Muscle layer of duodenum (tissue), 2 donors: ENCODE measurements around the gene NLGN1.

Source experiments
- H3K27ac ChIP-seq: one replicate; pipeline ENCODE4 v1.7.0; 2013; ENCODE audit warnings: mild to moderate bottlenecking, low read length
- H3K27me3 ChIP-seq: one replicate; pipeline ENCODE4 v1.7.0; 2013; ENCODE audit warnings: low read depth, mild to moderate bottlenecking, control low read depth, low read length
- H3K36me3 ChIP-seq, 2 donors: one replicate each; pipeline ENCODE4 v1.7.0; 2013; ENCODE audit warnings: low read length in 2 of 2, control low read depth in 1 of 2, mild to moderate bottlenecking in 1 of 2; ENCODE audit not compliant: insufficient read depth in 2 of 2, control insufficient read depth in 1 of 2
- H3K4me1 ChIP-seq, 2 donors: one replicate each; pipeline ENCODE4 v1.7.0; 2013; ENCODE audit warnings: low read length in 2 of 2, mild to moderate bottlenecking in 2 of 2, control low read depth in 1 of 2, moderate library complexity in 1 of 2; ENCODE audit not compliant: insufficient read depth in 2 of 2, control insufficient read depth in 1 of 2
- H3K4me3 ChIP-seq, 2 donors: one replicate each; pipeline ENCODE4 v1.7.0; 2013; ENCODE audit warnings: low read length in 2 of 2, low read depth in 1 of 2, mild to moderate bottlenecking in 1 of 2
- H3K9me3 ChIP-seq, 2 donors: one replicate each; pipeline ENCODE4 v1.7.0; 2013; ENCODE audit warnings: low read length in 2 of 2, control low read depth in 1 of 2, mild to moderate bottlenecking in 1 of 2; ENCODE audit not compliant: control insufficient read depth in 1 of 2
- donor health status: healthy.

The NLGN1 gene

GRCh38 chr3:174051191-174051590 is 653.6 kb downstream of the NLGN1 start:
- Histone ChIP-seq H3K4me1 (no peaks in the 10 kb centered on the region), H3K27me3 (no peaks in the 10 kb centered on the region), H3K36me3 (no peaks in the 10 kb centered on the region), H3K27ac (no peak overlapping the region), H3K9me3 (no peaks in the 10 kb centered on the region), H3K4me3 (no peak overlapping the region)

DNA sequence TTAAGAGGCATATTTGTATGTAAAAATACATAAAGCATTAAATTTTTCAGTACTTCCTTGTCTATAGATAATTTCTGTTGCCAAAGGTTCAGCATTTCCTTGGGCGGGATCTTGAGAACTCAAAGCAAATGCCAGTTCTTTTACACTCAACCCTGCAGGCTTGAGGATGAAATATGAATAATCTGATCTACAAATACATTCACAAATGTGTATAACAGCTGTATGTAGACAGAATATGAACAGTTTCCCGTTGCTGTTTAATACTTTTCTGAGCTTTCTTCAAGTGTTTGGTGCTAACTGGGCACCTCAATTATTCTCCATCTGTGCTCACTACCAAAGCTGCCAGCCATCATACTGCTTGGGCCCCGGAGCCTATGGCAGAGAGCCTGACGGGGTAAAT is 661.3 kb downstream of the NLGN1 start:
- H3K4me3 ChIP-seq: no peak overlapping the region
- no peaks in the 10 kb centered on the region for H3K27me3 ChIP-seq
- no peak overlapping the region for H3K27ac ChIP-seq
- no peaks in the 10 kb centered on the region for H3K36me3 ChIP-seq
- no peaks in the 10 kb centered on the region for H3K4me1 ChIP-seq
- no peaks in the 10 kb centered on the region for H3K9me3 ChIP-seq

GRCh38 chr3:174060431-174060830 is 662.9 kb downstream of the NLGN1 start:
- Histone ChIP-seq H3K36me3 (no peaks in the 10 kb centered on the region), H3K27me3 (no peaks in the 10 kb centered on the region), H3K27ac (no peak overlapping the region), H3K9me3 (no peaks in the 10 kb centered on the region), H3K4me3 (no peak overlapping the region), H3K4me1 (no peaks in the 10 kb centered on the region)

DNA sequence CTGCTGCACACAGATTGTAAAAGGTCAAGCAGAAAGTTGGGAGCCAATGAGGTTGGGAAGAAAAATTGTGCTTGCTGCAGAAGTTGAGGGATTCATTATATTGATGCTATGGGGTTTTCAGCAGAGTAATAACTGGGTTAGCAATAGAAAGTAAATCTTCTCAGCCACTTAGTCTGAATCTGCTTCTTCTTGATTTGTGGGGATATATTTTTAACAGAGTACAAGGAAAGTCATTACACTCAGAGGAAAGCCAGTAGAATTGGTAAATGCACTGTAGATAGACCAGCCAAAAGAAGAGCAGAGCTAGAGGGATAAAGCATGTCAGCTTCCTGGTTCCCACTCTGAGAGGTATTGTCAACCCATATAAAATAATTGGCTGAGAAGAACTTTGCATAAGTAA is 663.6 kb downstream of the NLGN1 start:
- no peaks in the 10 kb centered on the region for H3K27me3 ChIP-seq
- no peaks in the 10 kb centered on the region for H3K4me1 ChIP-seq
- H3K27ac ChIP-seq: no peak overlapping the region
- H3K9me3 ChIP-seq: no peaks in the 10 kb centered on the region
- H3K4me3 ChIP-seq: no peak overlapping the region
- no peaks in the 10 kb centered on the region for H3K36me3 ChIP-seq

DNA sequence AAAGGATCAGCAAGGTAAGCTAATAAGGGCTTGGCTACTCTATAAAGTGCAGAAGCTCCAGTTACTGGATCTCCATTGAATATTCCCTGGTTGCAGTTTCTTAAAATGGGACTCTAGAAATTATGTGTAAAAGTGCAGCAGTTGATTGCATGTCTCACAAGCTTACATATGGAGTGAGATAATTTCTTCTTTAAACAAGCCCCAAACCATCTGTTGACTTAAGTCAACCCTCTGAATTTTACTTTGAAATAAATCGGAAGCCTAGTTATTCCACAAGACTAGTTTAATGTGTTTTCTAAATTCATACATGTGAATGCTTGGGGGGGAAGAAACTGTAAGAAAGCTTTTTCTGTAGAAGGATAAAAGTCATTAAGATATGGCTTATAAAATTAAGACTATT is 664.2 kb downstream of the NLGN1 start:
- Histone ChIP-seq H3K27me3 (no peaks in the 10 kb centered on the region), H3K36me3 (no peaks in the 10 kb centered on the region), H3K4me3 (no peak overlapping the region)

GRCh38 chr3:174062923-174063322 is 665.4 kb downstream of the NLGN1 start:
- no peak overlapping the region for H3K4me3 ChIP-seq
- no peak overlapping the region for H3K27ac ChIP-seq
- no peaks in the 10 kb centered on the region for H3K36me3 ChIP-seq
- H3K9me3 ChIP-seq: no peaks in the 10 kb centered on the region
- no peaks in the 10 kb centered on the region for H3K27me3 ChIP-seq
- no peaks in the 10 kb centered on the region for H3K4me1 ChIP-seq

More for the DNA sequence above, 664.2 kb downstream of the NLGN1 start:
- Histone ChIP-seq H3K4me1 (no peaks in the 10 kb centered on the region), H3K9me3 (no peaks in the 10 kb centered on the region), H3K27ac (no peak overlapping the region)

DNA sequence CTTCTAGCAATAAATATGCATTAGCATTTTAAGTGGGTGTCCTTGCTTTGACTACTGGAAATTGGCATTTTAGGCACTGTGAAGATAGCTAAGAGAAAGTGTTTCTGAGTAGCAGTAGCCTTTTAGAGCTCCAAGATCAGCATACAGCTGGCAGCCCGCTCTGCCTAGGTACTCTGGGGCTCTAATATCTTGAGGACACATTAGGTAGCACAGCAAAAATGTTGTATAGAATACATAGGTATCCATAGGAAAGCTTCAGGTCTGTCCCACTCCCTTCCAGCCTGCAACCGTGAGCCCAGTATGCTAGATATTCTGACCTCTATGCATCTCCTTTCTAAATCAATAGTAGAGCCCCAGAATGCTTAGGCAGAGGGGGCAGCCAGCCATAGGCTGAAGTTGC is 670.5 kb downstream of the NLGN1 start:
- no peaks in the 10 kb centered on the region for H3K36me3 ChIP-seq
- no peaks in the 10 kb centered on the region for H3K4me1 ChIP-seq
- H3K27me3 ChIP-seq: no peaks in the 10 kb centered on the region
- no peaks in the 10 kb centered on the region for H3K9me3 ChIP-seq
- no peak overlapping the region for H3K27ac ChIP-seq
- H3K4me3 ChIP-seq: no peak overlapping the region

GRCh38 chr3:174072675-174073074 is 675.1 kb downstream of the NLGN1 start:
- Histone ChIP-seq H3K27me3 (no peaks in the 10 kb centered on the region), H3K27ac (no peak overlapping the region), H3K4me1 (no peaks in the 10 kb centered on the region), H3K4me3 (no peak overlapping the region), H3K9me3 (no peaks in the 10 kb centered on the region), H3K36me3 (no peaks in the 10 kb centered on the region)

DNA sequence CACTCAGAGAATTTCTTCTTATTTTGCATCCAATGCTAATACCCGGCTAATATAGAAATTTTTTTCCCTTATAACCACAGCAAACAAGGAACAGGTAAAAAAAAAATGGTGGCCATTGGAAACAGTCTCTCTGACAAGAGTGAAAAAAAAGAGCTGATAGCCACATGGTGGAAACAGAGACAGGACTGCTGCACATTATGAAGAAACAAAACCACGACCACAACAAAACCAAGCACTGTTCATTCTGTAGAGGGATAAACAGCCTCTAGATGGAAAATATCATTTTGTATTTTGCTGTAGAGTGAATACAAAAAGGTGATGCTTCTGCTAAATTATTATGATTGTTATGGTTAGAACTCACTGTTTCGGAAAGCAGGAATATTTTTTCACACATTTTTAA is 686.2 kb downstream of the NLGN1 start:
- H3K27me3 ChIP-seq: no peaks in the 10 kb centered on the region
- H3K4me1 ChIP-seq: no peaks in the 10 kb centered on the region
- H3K27ac ChIP-seq: no peak overlapping the region
- H3K9me3 ChIP-seq: no peaks in the 10 kb centered on the region
- H3K36me3 ChIP-seq: no peaks in the 10 kb centered on the region
- H3K4me3 ChIP-seq: no peak overlapping the region

DNA sequence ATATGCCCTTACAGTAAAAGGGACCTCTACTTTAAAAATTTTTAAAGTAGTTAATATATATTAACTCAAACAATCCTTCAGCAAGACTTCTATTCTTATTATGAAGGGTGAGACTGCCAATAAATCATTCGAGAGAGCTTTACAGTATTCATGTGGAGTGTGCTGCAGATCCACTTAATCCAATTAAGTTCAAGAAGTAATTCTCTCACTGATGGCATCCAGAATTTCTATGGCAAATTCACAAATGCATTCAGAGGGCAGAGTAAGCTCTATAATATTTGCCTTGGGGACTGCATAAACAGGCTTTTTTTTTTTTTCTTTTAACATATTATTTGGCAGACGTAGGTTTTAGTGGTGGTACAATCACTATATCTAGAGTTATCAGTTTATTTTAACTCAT is 692.0 kb downstream of the NLGN1 start:
- H3K9me3 ChIP-seq: no peaks in the 10 kb centered on the region
- no peaks in the 10 kb centered on the region for H3K36me3 ChIP-seq
- peaks cover 9 to 25% of the 10 kb centered on the region in 2 donors for H3K4me1 ChIP-seq
- no peak overlapping the region for H3K27ac ChIP-seq
- no peak overlapping the region for H3K4me3 ChIP-seq
- H3K27me3 ChIP-seq: no peaks in the 10 kb centered on the region

GRCh38 chr3:174094669-174095068 is 697.1 kb downstream of the NLGN1 start:
- Histone ChIP-seq H3K9me3 (no peaks in the 10 kb centered on the region), H3K36me3 (no peaks in the 10 kb centered on the region), H3K27ac (no peak overlapping the region), H3K4me1 (peaks cover 9 to 25% of the 10 kb centered on the region in 2 donors), H3K4me3 (no peak overlapping the region), H3K27me3 (no peaks in the 10 kb centered on the region)

DNA sequence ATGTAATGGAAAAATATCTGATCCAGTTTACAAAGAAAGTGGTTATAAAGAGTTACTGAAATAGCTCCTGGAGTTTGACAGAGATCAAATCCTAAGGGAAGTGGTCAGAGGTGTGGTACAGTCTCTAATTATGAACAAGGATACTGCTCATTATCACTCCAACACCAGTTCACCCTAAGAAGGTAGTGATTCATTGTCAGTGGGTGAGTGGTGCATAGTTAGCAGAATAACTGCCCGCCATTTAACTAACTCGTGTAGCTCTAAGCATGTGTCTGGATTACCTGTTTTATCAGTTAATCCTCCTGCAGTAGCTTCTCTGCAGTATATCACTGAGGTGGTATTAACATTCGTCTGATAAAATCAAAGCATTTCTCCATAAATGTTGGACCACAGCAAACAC is 700.1 kb downstream of the NLGN1 start:
- Histone ChIP-seq H3K4me1 (no peaks in the 10 kb centered on the region), H3K27me3 (no peaks in the 10 kb centered on the region), H3K36me3 (no peaks in the 10 kb centered on the region), H3K4me3 (no peak overlapping the region), H3K27ac (no peak overlapping the region), H3K9me3 (no peaks in the 10 kb centered on the region)
